Measurements from ENCODE around the gene ARHGAP31.

- TF ChIP-seq ARNTL (CRISPR knock-in tag; IDR thresholded peaks at IDR 0.05; ENCODE audit: borderline replicate concordance, low read depth) (no peak), RARB (CRISPR knock-in tag; IDR thresholded peaks at IDR 0.05) (no peak), ZNF70 (CRISPR knock-in tag; IDR thresholded peaks at IDR 0.05) (no peak), PPARA (CRISPR knock-in tag; IDR thresholded peaks at IDR 0.05; ENCODE audit: borderline replicate concordance) (no peak), PATZ1 (CRISPR knock-in tag; IDR thresholded peaks at IDR 0.05; ENCODE audit: borderline replicate concordance) (no peak), CSDC2 (CRISPR knock-in tag; IDR thresholded peaks at IDR 0.05) (no peak), ZFP30 (CRISPR knock-in tag; IDR thresholded peaks at IDR 0.05) (no peak), OSR1 (CRISPR knock-in tag; IDR thresholded peaks at IDR 0.05) (no peak), ZFP3 (CRISPR knock-in tag; IDR thresholded peaks at IDR 0.05) (no peak), ESRRG (CRISPR knock-in tag; IDR thresholded peaks at IDR 0.05) (no peak), CSRNP3 (CRISPR knock-in tag; IDR thresholded peaks at IDR 0.05) (no peak)
These were observed 102.7 kb downstream of the ARHGAP31 start for GRCh38 chr3:119396870-119397269.

All from SK-N-SH treated with all-trans-retinoic acid at 6 μM for 48 hours (cell line).